Body of pancreas (tissue), 4 donors: ENCODE measurements around the gene SUN1.

Experiments used
- CTCF ChIP-seq, 7 experiments: fragments of 450-650 bp in 4 of 7; fragments of 200-600 bp in 3 of 7; sonication (generic) in 3 of 7; IDR thresholded peaks; one replicate each; pipeline ENCODE4 v1.5.1; 2016 to 2019; ENCODE audit warnings: antibody characterized with exemption in 7 of 7
- POLR2A ChIP-seq, 3 donors: fragments of 450-650 bp; IDR thresholded peaks; one replicate each; pipeline ENCODE4 v1.6.1; 2016; ENCODE audit warnings: antibody characterized with exemption in 3 of 3, mild to moderate bottlenecking in 2 of 3

- no peak for TF ChIP-seq CTCF (IDR thresholded peaks at IDR 0.05)
- TF ChIP-seq POLR2A (IDR thresholded peaks at IDR 0.05), result no peak
Observed at GRCh38 chr7:888081-889024, 56.1 kb downstream of the SUN1 start.
